WTC11 (cell line): ENCODE measurements around the gene JMY. TPM values are rescaled to one million over a fixed set of nuclear protein-coding genes. Genes with fewer than 3 reads are reported as not detected.

Experiments
- ATAC-seq: fragments of 200-7000 bp; cut with Tn5 transposase; 2 replicates; pipeline ENCODE4 v1.10.0; 2021; ENCODE audit warnings: mild to moderate bottlenecking, moderate library complexity
- CTCF ChIA-PET: fragments of 300-600 bp; sonication (Branson Sonifier 250); formaldehyde crosslinking; loops from one replicate; lab custom pipeline; 2021; ENCODE audit warnings: antibody characterized with exemption; lab: Charles Lee
- POLR2A ChIA-PET: fragments of 350-600 bp; sonication (Branson Sonifier 250); formaldehyde crosslinking; loops from one replicate; lab custom pipeline; 2021; ENCODE audit warnings: antibody characterized with exemption; lab: Charles Lee
- DNase-seq: peaks from one replicate; pipeline ENCODE4 v3.0.0; 2021; ENCODE audit warnings: low spot score
- H3K27ac Mint-ChIP-seq: 2 replicates; pipeline ENCODE4 v1.8.0; 2021; ENCODE audit warnings: mixed read lengths
- H3K27me3 Mint-ChIP-seq: 2 replicates; pipeline ENCODE4 v1.8.0; 2021; ENCODE audit warnings: low read depth, mild to moderate bottlenecking, moderate library complexity, mixed read lengths
- H3K36me3 Mint-ChIP-seq: 2 replicates; pipeline ENCODE4 v1.8.0; 2021; ENCODE audit warnings: mixed read lengths
- H3K4me1 Mint-ChIP-seq: 2 replicates; pipeline ENCODE4 v1.8.0; 2022; ENCODE audit warnings: mixed read lengths
- H3K4me3 Mint-ChIP-seq: 2 replicates; pipeline ENCODE4 v1.8.0; 2021; ENCODE audit warnings: mild to moderate bottlenecking, moderate library complexity, mixed read lengths
- H3K9me3 Mint-ChIP-seq: 2 replicates; pipeline ENCODE4 v1.8.0; 2021; ENCODE audit warnings: mixed read lengths
- ATF1 ChIP-seq: sonication (generic); formaldehyde crosslinking; IDR thresholded peaks from 2 replicates; pipeline ENCODE4 v1.8.1; 2023; ENCODE audit warnings: mild to moderate bottlenecking, moderate library complexity, missing genetic modification reagents
- ESRRA ChIP-seq: sonication (generic); formaldehyde crosslinking; IDR thresholded peaks from 2 replicates; pipeline ENCODE4 v1.8.1; 2022; ENCODE audit warnings: mild to moderate bottlenecking, missing genetic modification reagents, borderline replicate concordance
- FOXJ3 ChIP-seq: sonication (generic); formaldehyde crosslinking; IDR thresholded peaks from 2 replicates; pipeline ENCODE4 v1.9.0; 2021; ENCODE audit warnings: missing genetic modification reagents, mild to moderate bottlenecking, borderline replicate concordance
- GTF2I ChIP-seq: fragments of 250-450 bp; sonication (Bioruptor Pico); conservative IDR thresholded peaks from 2 replicates; pipeline ENCODE4 v1.4.0; 2021; ENCODE audit warnings: mild to moderate bottlenecking
- HMGA2 ChIP-seq: fragments of 250-450 bp; sonication (Bioruptor Pico); IDR thresholded peaks from 2 replicates; pipeline ENCODE4 v1.4.0; 2021; ENCODE audit warnings: mild to moderate bottlenecking, moderate library complexity
- MXD4 ChIP-seq: fragments of 250-450 bp; sonication (Bioruptor Pico); IDR thresholded peaks from 2 replicates; pipeline ENCODE4 v1.8.0; 2021; ENCODE audit warnings: mild to moderate bottlenecking, moderate library complexity, borderline replicate concordance
- NFYB ChIP-seq: sonication (generic); formaldehyde crosslinking; conservative IDR thresholded peaks from 2 replicates; pipeline ENCODE4 v1.8.0; 2022; ENCODE audit warnings: low read depth, missing genetic modification reagents
- NR3C1 ChIP-seq: sonication (generic); formaldehyde crosslinking; conservative IDR thresholded peaks from 2 replicates; pipeline ENCODE4 v1.8.1; 2023; ENCODE audit warnings: low read depth, mild to moderate bottlenecking, missing genetic modification reagents
- OVOL2 ChIP-seq: fragments of 250-450 bp; sonication (Bioruptor Pico); IDR thresholded peaks from 2 replicates; pipeline ENCODE4 v1.9.0; 2021; ENCODE audit warnings: mild to moderate bottlenecking, borderline replicate concordance
- RORB ChIP-seq: fragments of 250-450 bp; sonication (Bioruptor Pico); IDR thresholded peaks from 2 replicates; pipeline ENCODE4 v1.9.0; 2021; ENCODE audit warnings: mild to moderate bottlenecking
- SP1 ChIP-seq: sonication (generic); formaldehyde crosslinking; conservative IDR thresholded peaks from 2 replicates; pipeline ENCODE4 v1.8.1; 2022; ENCODE audit warnings: missing genetic modification reagents
- ZBTB21 ChIP-seq: sonication (generic); formaldehyde crosslinking; IDR thresholded peaks from 2 replicates; pipeline ENCODE4 v1.8.1; 2023; ENCODE audit warnings: mild to moderate bottlenecking, missing genetic modification reagents, borderline replicate concordance
- total RNA-seq: library from RNA; stranded (reverse); gene quantifications from 3 replicates; pipeline ENCODE4 v1.2.3, GENCODE V29; 2021
- TF ChIP-seq, protein P1 (sequence below): fragments of 200-600 bp; IDR thresholded peaks from 2 replicates; pipeline ENCODE4 v1.8.0; 2022; ENCODE audit warnings: antibody characterized with exemption
- TF ChIP-seq, protein P2 (sequence below): sonication (generic); formaldehyde crosslinking; IDR thresholded peaks from 2 replicates; pipeline ENCODE4 v1.8.1; 2023; ENCODE audit warnings: mild to moderate bottlenecking, missing genetic modification reagents, moderate library complexity
- TF ChIP-seq, protein P3 (sequence below): fragments of 250-450 bp; sonication (Bioruptor Pico); IDR thresholded peaks from 2 replicates; pipeline ENCODE4 v2.1.2; 2022; ENCODE audit warnings: mild to moderate bottlenecking, moderate library complexity
- TF ChIP-seq, protein P4 (sequence below): fragments of 250-450 bp; sonication (Bioruptor Pico); IDR thresholded peaks from 2 replicates; pipeline ENCODE4 v1.9.0; 2021; ENCODE audit warnings: mild to moderate bottlenecking
- TF ChIP-seq, protein P5 (sequence below): fragments of 250-450 bp; sonication (Bioruptor Pico); conservative IDR thresholded peaks from 2 replicates; pipeline ENCODE4 v1.9.0; 2021; ENCODE audit warnings: mild to moderate bottlenecking
- TF ChIP-seq, protein P6 (sequence below): sonication (generic); formaldehyde crosslinking; IDR thresholded peaks from 2 replicates; pipeline ENCODE4 v1.8.1; 2022; ENCODE audit warnings: low read depth, mild to moderate bottlenecking, moderate library complexity, missing genetic modification reagents, borderline replicate concordance

JMY gene
- total RNA-seq, 1 experiment from 2014 or later, result 12.4 TPM

DNA sequence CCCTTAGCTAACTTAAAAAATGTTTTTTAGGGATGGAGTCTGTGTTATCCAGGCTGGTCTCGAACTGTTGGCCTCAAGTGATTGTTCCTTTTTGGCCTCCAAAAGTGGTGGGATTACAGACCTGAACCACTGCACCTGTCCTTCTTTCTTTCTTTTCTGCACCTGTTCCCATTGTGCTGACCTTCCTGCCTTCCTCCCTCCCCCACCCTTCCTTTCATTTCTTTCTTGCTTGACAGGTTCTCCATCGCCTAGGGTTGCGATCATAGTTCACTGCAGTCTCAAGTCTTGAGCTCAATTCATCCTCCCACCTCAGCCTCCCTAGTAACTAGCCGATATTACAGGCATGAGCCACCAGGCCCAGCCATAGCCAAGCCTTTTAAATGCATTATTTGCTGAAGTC is 20.6 kb downstream of the JMY start:
- 0 out of 2 replicates have a peak, but pooled peaks cover 3% of the 10 kb centered on the region for H3K36me3 Mint-ChIP-seq
- ATAC-seq (no peak), DNase-seq (no peak)
- no peak overlapping the region for H3K4me3 Mint-ChIP-seq
- 0 out of 2 replicates have a peak overlapping the region, but pooled peaks have one; percentile 7 for H3K27ac Mint-ChIP-seq
- TF ChIP-seq, protein P1, sequence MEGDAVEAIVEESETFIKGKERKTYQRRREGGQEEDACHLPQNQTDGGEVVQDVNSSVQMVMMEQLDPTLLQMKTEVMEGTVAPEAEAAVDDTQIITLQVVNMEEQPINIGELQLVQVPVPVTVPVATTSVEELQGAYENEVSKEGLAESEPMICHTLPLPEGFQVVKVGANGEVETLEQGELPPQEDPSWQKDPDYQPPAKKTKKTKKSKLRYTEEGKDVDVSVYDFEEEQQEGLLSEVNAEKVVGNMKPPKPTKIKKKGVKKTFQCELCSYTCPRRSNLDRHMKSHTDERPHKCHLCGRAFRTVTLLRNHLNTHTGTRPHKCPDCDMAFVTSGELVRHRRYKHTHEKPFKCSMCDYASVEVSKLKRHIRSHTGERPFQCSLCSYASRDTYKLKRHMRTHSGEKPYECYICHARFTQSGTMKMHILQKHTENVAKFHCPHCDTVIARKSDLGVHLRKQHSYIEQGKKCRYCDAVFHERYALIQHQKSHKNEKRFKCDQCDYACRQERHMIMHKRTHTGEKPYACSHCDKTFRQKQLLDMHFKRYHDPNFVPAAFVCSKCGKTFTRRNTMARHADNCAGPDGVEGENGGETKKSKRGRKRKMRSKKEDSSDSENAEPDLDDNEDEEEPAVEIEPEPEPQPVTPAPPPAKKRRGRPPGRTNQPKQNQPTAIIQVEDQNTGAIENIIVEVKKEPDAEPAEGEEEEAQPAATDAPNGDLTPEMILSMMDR, result no peak
- TF ChIP-seq HMGA2 (no peak), FOXJ3 (CRISPR knock-in tag) (no peak), ATF1 (CRISPR knock-in tag) (no peak), ESRRA (CRISPR knock-in tag) (no peak), RORB (CRISPR knock-in tag) (no peak), OVOL2 (CRISPR knock-in tag) (no peak)
- TF ChIP-seq, protein P2, sequence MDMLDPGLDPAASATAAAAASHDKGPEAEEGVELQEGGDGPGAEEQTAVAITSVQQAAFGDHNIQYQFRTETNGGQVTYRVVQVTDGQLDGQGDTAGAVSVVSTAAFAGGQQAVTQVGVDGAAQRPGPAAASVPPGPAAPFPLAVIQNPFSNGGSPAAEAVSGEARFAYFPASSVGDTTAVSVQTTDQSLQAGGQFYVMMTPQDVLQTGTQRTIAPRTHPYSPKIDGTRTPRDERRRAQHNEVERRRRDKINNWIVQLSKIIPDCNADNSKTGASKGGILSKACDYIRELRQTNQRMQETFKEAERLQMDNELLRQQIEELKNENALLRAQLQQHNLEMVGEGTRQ (CRISPR knock-in tag), result no peak
- TF ChIP-seq, protein P3, sequence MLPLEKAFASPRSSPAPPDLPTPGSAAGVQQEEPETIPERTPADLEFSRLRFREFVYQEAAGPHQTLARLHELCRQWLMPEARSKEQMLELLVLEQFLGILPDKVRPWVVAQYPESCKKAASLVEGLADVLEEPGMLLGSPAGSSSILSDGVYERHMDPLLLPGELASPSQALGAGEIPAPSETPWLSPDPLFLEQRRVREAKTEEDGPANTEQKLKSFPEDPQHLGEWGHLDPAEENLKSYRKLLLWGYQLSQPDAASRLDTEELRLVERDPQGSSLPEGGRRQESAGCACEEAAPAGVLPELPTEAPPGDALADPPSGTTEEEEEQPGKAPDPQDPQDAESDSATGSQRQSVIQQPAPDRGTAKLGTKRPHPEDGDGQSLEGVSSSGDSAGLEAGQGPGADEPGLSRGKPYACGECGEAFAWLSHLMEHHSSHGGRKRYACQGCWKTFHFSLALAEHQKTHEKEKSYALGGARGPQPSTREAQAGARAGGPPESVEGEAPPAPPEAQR, result no peak
- CTCF ChIA-PET, result interaction anchor here (0.6 to 1.7 kb wide), 10 partner anchors 12 to 518 kb away, joined by 3 to 7 read pairs (median 4); partner anchors contain the start of gene JMY
- peaks cover 54% of the 10 kb centered on the region for H3K4me1 Mint-ChIP-seq
- H3K9me3 Mint-ChIP-seq, result no peaks in the 10 kb centered on the region
- no peaks in the 10 kb centered on the region for H3K27me3 Mint-ChIP-seq
- POLR2A ChIA-PET, result no interaction called here

DNA sequence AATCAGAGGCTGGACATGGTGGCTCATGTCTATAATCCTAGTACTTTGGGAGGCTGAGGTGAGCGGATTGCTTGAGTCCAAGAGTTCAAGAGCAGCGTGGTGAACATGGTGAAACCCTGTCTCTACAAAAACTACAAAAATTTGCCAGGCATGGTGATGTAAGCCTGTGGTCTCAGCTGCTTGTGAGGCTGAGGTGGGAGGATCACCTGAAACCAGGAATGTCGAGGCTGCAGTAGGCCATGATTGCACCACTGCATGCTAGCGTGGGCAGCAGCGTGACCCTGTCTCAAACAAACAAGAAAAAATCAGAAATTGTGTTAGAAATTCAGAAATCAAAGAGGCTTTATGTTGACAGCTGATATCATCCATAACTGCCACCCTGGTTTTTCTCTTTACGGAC is 21.4 kb downstream of the JMY start:
- Mint-ChIP-seq H3K4me3 (no peak overlapping the region), H3K27ac (0 out of 2 replicates have a peak overlapping the region, but pooled peaks have one; percentile 50), H3K27me3 (no peaks in the 10 kb centered on the region), H3K36me3 (no peaks in the 10 kb centered on the region), H3K9me3 (no peaks in the 10 kb centered on the region), H3K4me1 (peaks cover 62% of the 10 kb centered on the region)
- DNase-seq (no peak), ATAC-seq (no peak)
- POLR2A ChIA-PET, result no interaction called here
- CTCF ChIA-PET, result interaction anchor here (0.6 to 1.7 kb wide), 4 partner anchors 13 to 235 kb away, joined by 3 to 7 read pairs (median 4); no protein-coding TSS in a partner anchor
- TF ChIP-seq SP1 (CRISPR knock-in tag), result no peak
- no peak for TF ChIP-seq NR3C1 (CRISPR knock-in tag)
- TF ChIP-seq, protein P4, sequence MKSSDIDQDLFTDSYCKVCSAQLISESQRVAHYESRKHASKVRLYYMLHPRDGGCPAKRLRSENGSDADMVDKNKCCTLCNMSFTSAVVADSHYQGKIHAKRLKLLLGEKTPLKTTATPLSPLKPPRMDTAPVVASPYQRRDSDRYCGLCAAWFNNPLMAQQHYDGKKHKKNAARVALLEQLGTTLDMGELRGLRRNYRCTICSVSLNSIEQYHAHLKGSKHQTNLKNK (CRISPR knock-in tag), result no peak
- TF ChIP-seq, protein P5, sequence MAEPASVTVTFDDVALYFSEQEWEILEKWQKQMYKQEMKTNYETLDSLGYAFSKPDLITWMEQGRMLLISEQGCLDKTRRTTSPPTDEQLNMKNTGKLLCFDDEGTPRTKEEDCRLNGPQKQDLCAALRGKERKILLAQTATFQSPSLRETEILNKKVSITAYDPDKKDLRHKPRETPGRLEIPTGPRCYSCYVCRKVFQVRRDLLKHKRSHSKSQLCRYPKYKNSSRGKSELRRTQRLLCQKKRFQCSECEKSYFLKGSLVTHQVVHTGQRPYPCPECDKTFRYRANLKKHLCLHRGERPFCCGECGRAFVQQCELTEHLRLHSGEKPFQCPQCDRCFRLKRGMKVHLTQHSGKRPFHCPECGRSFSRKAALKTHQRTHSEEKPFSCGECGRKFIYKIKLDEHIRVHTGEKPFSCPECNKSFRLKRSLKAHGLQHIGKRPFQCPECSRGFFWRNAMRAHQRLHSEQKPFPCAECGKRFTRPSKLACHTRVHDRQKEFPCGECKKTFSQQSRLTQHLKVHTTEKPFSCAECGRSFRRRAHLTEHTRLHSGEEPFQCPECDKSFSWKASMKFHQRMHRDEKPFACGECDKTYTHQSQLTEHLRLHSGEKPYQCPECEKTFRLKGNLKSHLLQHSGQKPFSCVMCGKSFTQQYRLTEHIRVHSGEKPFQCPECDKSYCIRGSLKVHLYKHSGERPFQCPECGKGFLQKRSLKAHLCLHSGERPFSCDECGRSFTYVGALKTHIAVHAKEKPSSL (CRISPR knock-in tag), result no peak
- TF ChIP-seq, protein P6, sequence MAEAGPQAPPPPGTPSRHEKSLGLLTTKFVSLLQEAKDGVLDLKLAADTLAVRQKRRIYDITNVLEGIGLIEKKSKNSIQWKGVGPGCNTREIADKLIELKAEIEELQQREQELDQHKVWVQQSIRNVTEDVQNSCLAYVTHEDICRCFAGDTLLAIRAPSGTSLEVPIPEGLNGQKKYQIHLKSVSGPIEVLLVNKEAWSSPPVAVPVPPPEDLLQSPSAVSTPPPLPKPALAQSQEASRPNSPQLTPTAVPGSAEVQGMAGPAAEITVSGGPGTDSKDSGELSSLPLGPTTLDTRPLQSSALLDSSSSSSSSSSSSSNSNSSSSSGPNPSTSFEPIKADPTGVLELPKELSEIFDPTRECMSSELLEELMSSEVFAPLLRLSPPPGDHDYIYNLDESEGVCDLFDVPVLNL (CRISPR knock-in tag), result no peak
- no peak for TF ChIP-seq NFYB
- no peak for TF ChIP-seq ZBTB21 (CRISPR knock-in tag)
- TF ChIP-seq MXD4 (CRISPR knock-in tag), result no peak
- no peak for TF ChIP-seq GTF2I (CRISPR knock-in tag)
- TF ChIP-seq HMGA2, result no peak
